Muscle of back (tissue), 11 donors: ENCODE results near the gene ZNF106. TPM values are rescaled to one million over a fixed set of nuclear protein-coding genes. Genes with fewer than 3 reads are reported as not detected.

Source experiments
- DNase-seq, 3 donors: peaks; one replicate each; pipeline versions ENCODE4 v3.0.0 to v3.0.0-alpha.2; 2013
- polyA plus RNA-seq, 10 donors: library from polyadenylated mRNA; unstranded; fragments of 120-200 nt; gene quantifications; one replicate each; pipeline ENCODE4 v1.2.1, GENCODE V29; 2013; ENCODE audit not compliant: insufficient read length in 10 of 10

ZNF106 gene
- polyA plus RNA-seq, 10 donors, result 178 to 329 (median 227) TPM

GRCh38 chr15:42490291-42490670 is 660 bp downstream of the ZNF106 start:
- DNase-seq, result peak in 2 of 3 donors; percentile 23 to 25

- DNase-seq, result no peak
Observed at GRCh38 chr15:42483677-42484076, 7.3 kb downstream of the ZNF106 start.

GRCh38 chr15:42482701-42483100 is 8.2 kb downstream of the ZNF106 start:
- DNase-seq, result no peak

- DNase-seq, result no peak
Observed at GRCh38 chr15:42474827-42475226, 16.1 kb downstream of the ZNF106 start.

- no peak for DNase-seq
Observed at GRCh38 chr15:42471002-42471401, 19.9 kb downstream of the ZNF106 start.

- DNase-seq, result no peak
Observed at GRCh38 chr15:42465520-42466259, 25.3 kb downstream of the ZNF106 start.

GRCh38 chr15:42461261-42461660 is 29.7 kb downstream of the ZNF106 start:
- peak in 1 of 3 donors; percentile 34 for DNase-seq

GRCh38 chr15:42457445-42458442 is 33.2 kb downstream of the ZNF106 start:
- peak; percentile 96 to 98 (median 97) for DNase-seq

GRCh38 chr15:42456971-42457370 is 34.0 kb downstream of the ZNF106 start:
- DNase-seq, result peak in 1 of 3 donors; percentile 41

GRCh38 chr15:42456531-42456930 is 34.4 kb downstream of the ZNF106 start:
- peak in 1 of 3 donors; percentile 37 for DNase-seq

GRCh38 chr15:42453826-42454225 is 37.1 kb downstream of the ZNF106 start:
- DNase-seq, result no peak

- no peak for DNase-seq
Observed at GRCh38 chr15:42450425-42450790, 40.5 kb downstream of the ZNF106 start.

GRCh38 chr15:42449770-42450424 is 41.0 kb downstream of the ZNF106 start:
- DNase-seq, result no peak

- DNase-seq, result no peak
Observed at GRCh38 chr15:42448281-42448680, 42.7 kb downstream of the ZNF106 start.

GRCh38 chr15:42447599-42447998 is 43.3 kb downstream of the ZNF106 start:
- no peak for DNase-seq

GRCh38 chr15:42445551-42445950 is 45.4 kb downstream of the ZNF106 start:
- DNase-seq, result no peak

- no peak for DNase-seq
Observed at GRCh38 chr15:42444415-42445063, 46.4 kb downstream of the ZNF106 start.

GRCh38 chr15:42427429-42428223 is 63.3 kb downstream of the ZNF106 start:
- peak in 2 of 3 donors; percentile 31 to 80 for DNase-seq

GRCh38 chr15:42421376-42421775 is 69.6 kb downstream of the ZNF106 start:
- no peak for DNase-seq

GRCh38 chr15:42419369-42419768 is 71.6 kb downstream of the ZNF106 start:
- DNase-seq, result no peak

GRCh38 chr15:42413920-42414319 is 77.0 kb downstream of the ZNF106 start:
- no peak for DNase-seq
